HG02884 (cell line): ENCODE data around the gene TVP23C.

ENCODE experiments used
- ATAC-seq: cut with Tn5 transposase; IDR thresholded peaks from one replicate; pipeline ENCODE4 v1.9.1; 2021; ENCODE audit warnings: mild to moderate bottlenecking, moderate library complexity; ENCODE audit not compliant: unreplicated experiment

TVP23C gene

GRCh38 chr17:15496735-15497670, 66.3 kb downstream of the TVP23C start:
- no peak for ATAC-seq

- ATAC-seq, result no peak
Observed at GRCh38 chr17:15494821-15495220, 68.5 kb downstream of the TVP23C start.

GRCh38 chr17:15493693-15494035, 69.6 kb downstream of the TVP23C start:
- no peak for ATAC-seq

- no peak for ATAC-seq
Observed at GRCh38 chr17:15492791-15493692, 70.2 kb downstream of the TVP23C start.

- ATAC-seq, result no peak
Observed at GRCh38 chr17:15492186-15492585, 71.1 kb downstream of the TVP23C start.

DNA sequence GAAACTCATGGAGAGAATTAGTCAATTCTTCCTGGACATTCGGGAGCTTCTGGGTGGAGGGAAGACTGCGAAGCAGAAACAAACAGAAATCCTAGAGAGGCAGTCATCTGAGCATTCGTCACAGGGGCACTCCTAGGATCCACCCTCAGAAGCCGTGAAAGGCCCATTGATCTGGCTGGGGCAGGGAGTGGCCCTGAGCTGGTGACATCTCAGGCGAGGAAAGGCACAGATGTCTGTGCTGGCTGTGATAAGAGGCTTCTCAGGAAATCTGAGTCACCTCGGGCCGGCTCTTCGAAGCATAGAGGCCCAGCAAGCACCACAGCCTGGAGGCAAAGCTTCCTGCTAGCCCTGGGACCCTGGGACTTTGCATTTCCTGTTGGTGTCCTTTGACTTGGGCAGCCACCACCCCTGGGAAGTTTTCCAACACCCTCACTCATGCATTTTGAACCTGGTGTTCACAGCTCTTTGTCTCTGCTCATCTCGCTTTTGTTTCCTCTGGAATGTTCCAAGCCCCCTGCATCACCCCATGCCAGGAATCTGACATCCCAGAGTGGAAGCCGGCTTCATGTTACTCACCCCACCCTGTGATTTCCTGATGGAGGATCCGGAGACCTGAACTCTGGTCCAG, 72.5 kb downstream of the TVP23C start:
- ATAC-seq, result no peak

GRCh38 chr17:15488557-15488956, 74.7 kb downstream of the TVP23C start:
- no peak for ATAC-seq

- no peak for ATAC-seq
Observed at GRCh38 chr17:15485045-15485444, 78.2 kb downstream of the TVP23C start.

- ATAC-seq, result no peak
Observed at GRCh38 chr17:15483431-15483830, 79.9 kb downstream of the TVP23C start.

GRCh38 chr17:15482476-15482875, 80.8 kb downstream of the TVP23C start:
- no peak for ATAC-seq

DNA sequence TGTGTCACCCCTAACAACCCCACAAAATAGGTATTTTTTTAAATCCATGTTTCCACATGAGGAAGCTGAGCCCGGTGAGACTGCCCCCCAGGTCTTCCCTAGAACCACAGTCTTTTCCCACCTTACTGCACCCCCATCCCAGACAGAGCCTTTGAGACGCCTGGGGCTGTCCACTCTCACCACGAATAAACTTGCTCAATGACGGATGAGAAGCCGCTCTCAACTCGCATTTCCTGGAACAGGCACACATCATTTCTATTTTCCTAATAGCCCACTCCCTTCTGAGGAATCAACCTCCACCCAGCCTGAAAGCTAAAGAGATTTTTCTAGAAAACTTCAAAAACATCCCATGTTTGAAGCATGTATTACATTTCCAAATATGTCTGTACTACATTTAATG, 81.8 kb downstream of the TVP23C start:
- ATAC-seq, result no peak

GRCh38 chr17:15480204-15480603, 83.1 kb downstream of the TVP23C start:
- ATAC-seq, result no peak

- no peak for ATAC-seq
Observed at GRCh38 chr17:15479703-15480102, 83.6 kb downstream of the TVP23C start.

GRCh38 chr17:15478845-15479244, 84.4 kb downstream of the TVP23C start:
- no peak for ATAC-seq

GRCh38 chr17:15475631-15476354, 87.5 kb downstream of the TVP23C start:
- no peak for ATAC-seq

- no peak for ATAC-seq
Observed at GRCh38 chr17:15472891-15473290, 90.4 kb downstream of the TVP23C start.

DNA sequence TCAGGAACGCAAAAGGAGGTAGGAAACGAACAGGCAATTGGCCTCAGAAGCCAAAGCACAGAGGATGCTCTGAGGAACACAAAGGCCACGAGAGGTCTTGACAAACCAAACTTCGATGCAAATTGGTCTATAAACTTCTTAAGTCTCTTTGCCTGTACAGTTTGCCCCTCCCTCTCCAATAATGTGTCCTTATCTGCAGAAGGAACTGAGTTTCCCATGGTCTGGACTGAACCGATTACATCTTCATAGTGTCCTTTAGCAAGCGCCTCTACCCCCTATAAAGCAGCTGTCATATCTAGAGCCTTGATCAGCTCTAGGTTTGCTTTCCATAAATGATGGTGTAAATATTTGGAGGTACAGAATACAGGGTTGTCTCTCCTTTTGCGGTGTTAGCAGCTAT, 92.7 kb downstream of the TVP23C start:
- ATAC-seq, result no peak

DNA sequence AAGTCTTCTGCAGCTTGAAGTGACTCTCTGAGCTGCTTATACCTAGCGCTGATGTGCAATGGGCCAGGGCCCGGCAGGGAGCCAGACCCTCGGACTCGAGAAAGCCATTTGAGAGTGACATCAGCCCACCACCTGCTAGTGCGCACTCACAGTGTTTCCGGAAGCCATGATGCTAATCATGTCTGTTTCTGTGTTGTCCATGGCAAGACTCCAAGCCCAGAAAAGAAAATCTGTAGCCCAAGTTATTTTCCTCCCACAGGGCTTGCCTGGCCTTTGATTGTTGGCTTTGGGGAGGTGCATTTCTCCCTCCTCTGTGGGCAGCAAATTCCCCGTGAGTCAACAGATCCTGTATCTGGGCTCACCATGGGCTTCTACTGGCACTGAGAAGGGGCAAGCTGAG, 94.0 kb downstream of the TVP23C start:
- ATAC-seq, result no peak

DNA sequence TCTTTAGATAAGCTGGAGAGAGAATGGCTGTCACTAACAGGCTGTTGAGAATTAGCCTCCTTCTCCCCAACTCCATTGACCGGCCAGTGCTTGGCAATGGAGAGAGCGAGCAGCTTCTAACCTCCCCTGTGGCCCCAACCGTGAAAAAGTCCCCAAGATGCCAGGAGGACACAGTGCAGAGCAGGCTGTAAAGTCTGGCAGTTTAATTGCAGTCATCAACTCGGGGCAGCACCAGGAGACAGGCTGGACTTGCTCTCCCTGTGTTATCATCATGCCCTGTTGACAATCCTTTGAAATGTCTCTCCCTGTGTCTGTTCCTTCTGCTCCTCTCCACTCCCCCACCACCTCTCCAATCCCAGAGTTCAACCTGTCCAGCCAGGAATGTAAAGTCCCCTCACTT, 95.2 kb downstream of the TVP23C start:
- no peak for ATAC-seq

- ATAC-seq, result no peak
Observed at GRCh38 chr17:15467592-15467991, 95.7 kb downstream of the TVP23C start, which contains the start of gene CDRT4. TSS of gene CDRT4 (minus strand) at chr17:15467621. CDS start at chr17:15440238, 27,383 bp downstream.

DNA sequence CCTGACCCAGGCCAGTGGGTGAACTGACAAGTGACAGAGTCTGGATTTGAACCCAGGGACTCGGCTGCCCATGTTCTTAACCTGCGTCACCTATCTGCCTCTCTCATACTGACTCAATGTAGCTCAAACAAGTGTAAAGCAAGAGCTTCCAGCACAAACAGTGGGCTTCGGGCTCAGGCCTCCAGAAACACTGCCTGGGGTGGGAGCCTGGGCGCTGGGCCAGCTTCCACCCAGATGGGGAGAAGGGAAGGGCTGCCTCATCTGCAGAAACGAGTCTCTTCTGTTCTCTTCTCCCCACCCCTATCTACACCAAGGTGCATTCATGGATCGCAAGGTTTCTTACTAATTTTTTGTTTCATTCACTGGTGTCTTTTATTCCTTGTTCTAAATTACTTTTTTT, 97.2 kb downstream of the TVP23C start:
- ATAC-seq, result no peak
